Embryonic facial prominence (tissue), 1 donor: ENCODE measurements around the gene PLEKHB2.
"Not testable (repeated sequence)": the region's sequence is repeated elsewhere in the genome, so short reads cannot be mapped to it uniquely, and the experiment has no call there.

Experiments
- DNase-seq: peaks from one replicate; pipeline ENCODE4 v3.0.0-alpha.2; 2016; ENCODE audit errors: extremely low spot score

PLEKHB2 gene

GRCh38 chr2:131093696-131094462 lies 11.3 kb upstream of the PLEKHB2 start:
- DNase-seq = no peak

DNA sequence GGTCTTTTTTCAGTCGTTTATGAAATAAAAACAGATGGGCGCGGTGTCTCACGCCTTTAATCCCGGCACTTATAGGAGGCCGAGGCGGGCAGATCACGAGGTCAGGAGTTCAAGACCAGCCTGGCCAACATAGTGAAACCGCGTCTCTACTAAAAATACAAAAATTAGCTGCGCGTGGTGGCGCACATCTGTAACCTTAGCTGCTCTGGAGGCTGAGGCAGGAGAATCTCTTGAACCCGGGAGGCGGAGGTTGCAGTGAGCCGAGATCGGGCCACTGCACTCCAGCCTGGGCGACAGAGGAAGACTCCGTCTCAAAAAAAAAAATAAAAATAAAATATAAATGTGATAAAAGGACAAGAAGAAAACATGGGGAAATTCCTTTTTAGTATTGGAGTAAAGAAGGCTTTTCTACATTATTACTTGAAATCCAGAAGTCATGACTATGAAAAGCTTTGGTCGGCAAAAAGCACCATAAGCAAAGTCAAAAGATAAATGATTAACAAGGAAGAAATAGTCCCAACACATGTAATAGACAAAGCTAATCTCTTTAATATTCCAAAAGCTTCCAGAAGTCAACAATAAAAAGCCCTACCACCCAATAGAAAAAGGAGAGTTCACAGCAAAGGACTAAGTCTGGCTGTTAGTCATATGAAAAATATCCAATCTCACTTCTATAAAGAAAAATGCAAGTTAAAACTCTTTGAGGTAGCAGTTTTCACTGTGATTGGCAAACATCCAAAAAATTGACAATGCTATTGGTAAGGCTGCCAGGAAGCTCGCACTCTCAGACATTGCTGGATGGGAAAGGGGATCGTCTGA lies 10.5 kb upstream of the PLEKHB2 start:
- DNase-seq = no peak

DNA sequence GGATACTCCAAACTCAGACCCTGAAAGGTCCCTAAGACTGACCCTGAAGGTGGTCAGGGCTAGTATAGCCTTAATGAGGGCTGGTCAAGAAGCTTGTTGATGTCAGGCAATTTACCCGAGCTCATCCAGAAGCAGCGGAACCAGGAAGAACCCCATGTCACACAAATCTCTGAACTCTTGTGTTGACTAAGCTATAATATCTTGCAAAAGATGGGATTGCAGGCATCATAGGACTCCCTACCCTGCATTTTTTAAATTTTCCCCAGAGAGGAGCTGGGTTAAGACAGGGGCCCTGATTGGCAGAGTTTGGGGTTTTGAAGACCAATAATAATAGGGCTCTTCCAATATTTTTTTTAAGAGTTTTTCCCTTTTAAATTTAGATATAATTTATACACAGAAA lies 2.0 kb upstream of the PLEKHB2 start:
- no peak for DNase-seq

DNA sequence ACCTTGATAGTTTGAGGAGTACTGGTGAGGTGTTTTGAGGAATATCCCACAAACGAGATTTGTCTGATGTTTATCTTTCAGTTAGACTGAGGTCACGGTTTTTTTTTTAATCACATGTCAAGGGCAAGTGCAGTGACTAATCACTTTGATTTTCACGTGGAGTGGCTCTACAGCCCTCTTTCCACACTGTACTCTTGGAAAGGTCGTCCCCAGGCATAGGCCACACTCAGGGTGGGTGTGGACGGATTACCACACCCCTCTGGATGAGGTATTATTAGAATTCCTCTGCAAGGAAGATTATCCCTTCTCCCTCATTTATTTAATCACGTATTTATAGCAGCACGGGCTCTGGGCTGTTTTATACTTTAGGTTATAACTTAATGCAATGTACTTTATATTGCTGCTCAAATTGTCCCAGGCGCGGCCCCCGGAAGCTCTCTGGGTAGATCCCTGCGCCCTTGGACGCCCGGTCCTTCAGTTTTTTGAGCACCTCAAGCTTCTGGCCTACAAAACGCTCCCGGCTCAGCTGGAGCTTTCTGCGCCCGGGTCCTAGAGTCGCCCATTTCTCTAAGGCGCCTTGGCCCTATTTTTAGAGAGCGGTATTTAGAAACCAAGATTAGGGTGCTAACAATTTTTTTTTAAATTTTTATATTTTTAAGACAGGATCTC lies 515 bp upstream of the PLEKHB2 start:
- no peak for DNase-seq

GRCh38 chr2:131105950-131106801 lies 1.0 kb downstream of the PLEKHB2 start:
- DNase-seq = no peak

DNA sequence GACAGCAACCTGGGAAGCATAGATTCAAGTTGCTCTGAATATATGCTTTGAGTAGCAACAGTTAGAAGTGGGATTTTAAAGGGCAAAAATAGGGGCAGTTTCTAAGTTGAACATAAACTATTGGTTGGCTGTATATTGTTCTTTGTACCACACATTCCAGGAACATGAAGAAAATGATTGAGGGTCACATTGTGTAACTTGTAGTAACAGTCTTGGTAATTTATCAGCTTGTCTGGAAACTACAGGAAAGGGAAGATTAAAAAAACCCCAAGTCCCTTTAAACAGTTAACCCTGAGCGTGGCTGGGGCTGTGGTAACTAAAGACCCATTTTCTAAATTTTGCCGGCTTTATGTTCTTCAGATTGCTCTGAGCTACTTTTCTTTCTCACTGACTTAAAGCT lies 7.4 kb downstream of the PLEKHB2 start:
- no peak for DNase-seq

DNA sequence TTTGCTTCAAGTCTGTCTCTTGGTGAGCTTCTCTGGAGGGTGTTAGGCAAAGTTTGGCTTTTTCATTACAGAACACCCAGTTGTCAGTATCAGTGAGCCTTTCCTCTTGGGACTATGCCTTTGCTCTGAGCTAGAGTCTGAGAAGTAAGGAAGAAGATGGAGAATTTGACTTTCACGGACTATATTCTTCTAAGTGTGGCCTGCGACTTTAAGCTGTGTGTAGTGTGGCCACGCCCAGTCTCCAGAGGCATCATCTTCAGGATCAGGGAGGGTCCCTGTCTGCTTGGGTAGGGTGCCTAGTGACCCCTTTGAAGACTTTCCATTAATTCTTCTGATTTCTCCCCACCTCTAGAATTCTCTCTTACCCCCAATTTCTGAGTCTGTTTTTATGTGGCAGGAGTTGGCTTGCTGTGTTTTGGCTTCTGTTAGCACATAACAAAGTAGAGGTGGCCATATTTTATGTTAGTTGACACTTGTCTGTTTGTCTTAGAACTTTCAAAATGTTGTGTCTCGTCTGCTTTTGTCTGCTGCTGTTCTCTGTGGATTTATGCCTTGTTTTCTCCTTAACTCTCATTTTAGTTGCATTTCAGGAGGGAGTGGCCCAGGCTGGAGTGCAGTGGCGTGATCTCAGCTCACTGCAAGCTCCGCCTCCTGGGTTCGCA lies 8.6 kb downstream of the PLEKHB2 start:
- no peak for DNase-seq

GRCh38 chr2:131114950-131115349 lies 9.8 kb downstream of the PLEKHB2 start:
- DNase-seq = not testable (repeated sequence)

- DNase-seq = no peak
Observed at GRCh38 chr2:131115752-131116151, 10.6 kb downstream of the PLEKHB2 start.

- no peak for DNase-seq
Observed at GRCh38 chr2:131120815-131121317, 15.7 kb downstream of the PLEKHB2 start.

GRCh38 chr2:131121464-131121863 lies 16.3 kb downstream of the PLEKHB2 start:
- DNase-seq = no peak

- no peak for DNase-seq
Observed at GRCh38 chr2:131122496-131122895, 17.4 kb downstream of the PLEKHB2 start.

- no peak for DNase-seq
Observed at GRCh38 chr2:131123192-131123591, 18.1 kb downstream of the PLEKHB2 start.

GRCh38 chr2:131125195-131125757 lies 20.1 kb downstream of the PLEKHB2 start:
- DNase-seq = no peak

DNA sequence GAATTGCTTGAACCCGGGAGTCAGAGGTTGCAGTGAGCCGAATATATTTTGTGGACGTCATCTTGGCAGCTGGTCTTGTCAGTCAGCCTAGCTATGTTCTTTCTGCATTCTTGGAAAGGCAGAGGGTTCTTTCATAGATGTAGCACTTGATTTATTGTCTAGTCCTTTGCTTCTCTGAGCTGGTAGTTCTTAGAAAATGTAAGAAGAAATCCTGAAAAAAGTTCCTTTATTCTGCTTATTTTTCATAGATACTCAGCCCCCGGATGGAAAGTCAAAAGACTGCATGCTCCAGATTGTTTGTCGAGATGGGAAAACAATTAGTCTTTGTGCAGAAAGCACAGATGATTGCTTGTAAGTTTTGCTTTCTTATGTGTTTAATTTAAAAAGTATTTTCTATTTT lies 21.3 kb downstream of the PLEKHB2 start:
- no peak for DNase-seq

- DNase-seq = no peak
Observed at GRCh38 chr2:131127076-131127475, 21.9 kb downstream of the PLEKHB2 start.

GRCh38 chr2:131127981-131128380 lies 22.8 kb downstream of the PLEKHB2 start:
- DNase-seq = no peak

GRCh38 chr2:131130298-131130596 lies 25.1 kb downstream of the PLEKHB2 start:
- DNase-seq = no peak

GRCh38 chr2:131132729-131133128 lies 27.6 kb downstream of the PLEKHB2 start:
- DNase-seq = no peak

DNA sequence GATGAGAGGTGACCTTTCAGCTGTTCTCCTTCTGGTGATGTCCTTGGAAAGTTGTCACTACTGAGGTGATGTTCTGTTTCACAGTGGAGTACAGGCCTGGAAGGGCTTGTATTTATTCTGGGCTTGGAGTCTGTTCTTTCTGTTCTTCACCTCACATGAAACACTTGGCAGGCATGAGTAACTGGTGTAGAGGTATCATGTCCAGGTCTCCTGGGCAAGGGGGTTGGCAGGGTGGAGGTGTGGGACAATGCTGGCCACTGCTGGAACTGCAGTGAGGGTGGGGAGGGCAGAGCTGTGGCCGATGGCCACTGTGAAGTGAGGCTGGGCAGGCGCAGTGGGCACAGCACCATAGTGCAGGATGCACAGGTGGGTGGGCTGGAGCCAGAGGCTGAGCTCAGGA lies 35.4 kb downstream of the PLEKHB2 start:
- no peak for DNase-seq

DNA sequence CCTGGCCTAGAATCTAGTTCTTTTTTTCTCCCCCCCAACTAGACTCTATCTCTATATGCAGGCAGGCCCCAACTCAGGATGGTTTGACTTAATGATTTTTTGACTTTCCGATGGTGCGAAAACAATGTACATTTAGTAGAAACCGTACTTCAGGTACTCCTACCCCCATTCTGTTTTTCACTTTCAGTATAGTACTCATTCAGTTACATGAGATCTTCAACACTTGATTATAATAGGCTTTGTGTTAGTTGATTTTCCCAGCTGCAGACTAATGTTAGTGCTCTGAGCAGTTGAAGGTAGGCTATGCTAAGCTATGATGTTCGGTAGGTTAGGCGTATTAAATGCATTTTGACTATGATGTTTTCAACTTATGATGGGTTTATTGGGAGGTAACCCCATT lies 37.7 kb downstream of the PLEKHB2 start:
- no peak for DNase-seq
